K562 (cell line): ENCODE results near the gene TAS2R41. TPM values are rescaled to one million over a fixed set of nuclear protein-coding genes. Genes with fewer than 3 reads are reported as not detected.
A peak's percentile ranks its signal among the peaks of the same experiment; 100 is the strongest.

Source experiments
- ETV1 ChIP-seq: fragments of 450-650 bp; conservative IDR thresholded peaks from 2 replicates; pipeline ENCODE4 v1.6.1; 2016; ENCODE audit warnings: missing genetic modification characterization, control low read depth, low read depth, missing compliant biosample characterization
- EZH2 ChIP-seq: IDR thresholded peaks from 2 replicates; pipeline ENCODE4 v1.6.1; 2012; ENCODE audit warnings: low read depth, mild to moderate bottlenecking, inconsistent platforms, low read length, borderline replicate concordance
- HDAC2 ChIP-seq: fragments of 450-650 bp; IDR thresholded peaks from 2 replicates; pipeline ENCODE4 v1.6.1; 2016; ENCODE audit warnings: mild to moderate bottlenecking
- ID3 ChIP-seq, 2 experiments: fragments of 250-450 bp in 1 of 2; fragments of 450-650 bp in 1 of 2; sonication (Bioruptor Pico) in 1 of 2; IDR thresholded peaks; 2 replicates each; pipeline versions ENCODE4 v1.6.1 to v1.8.0; 2016 to 2021; ENCODE audit warnings: mild to moderate bottlenecking in 2 of 2, moderate library complexity in 2 of 2, missing compliant biosample characterization in 1 of 2, missing genetic modification characterization in 1 of 2
- KDM4B ChIP-seq, 2 experiments: fragments of 450-650 bp in 1 of 2; sonication (generic) in 1 of 2; IDR thresholded peaks; 2 replicates each; pipeline ENCODE4 v1.6.1; 2016 to 2017; ENCODE audit warnings: borderline replicate concordance in 2 of 2, antibody characterized with exemption in 1 of 2, low read depth in 1 of 2, mild to moderate bottlenecking in 1 of 2
- MTA2 ChIP-seq: fragments of 450-650 bp; IDR thresholded peaks from 2 replicates; pipeline ENCODE4 v1.6.1; 2016; ENCODE audit warnings: low read depth
- ZNF318 ChIP-seq, 2 experiments: fragments of 450-650 bp; IDR thresholded peaks; 2 replicates each; pipeline ENCODE4 v1.6.1; 2016; ENCODE audit warnings: mild to moderate bottlenecking in 2 of 2, borderline replicate concordance in 1 of 2, low read depth in 1 of 2, moderate library complexity in 1 of 2
- ZNF407 ChIP-seq: fragments of 450-650 bp; IDR thresholded peaks from 2 replicates; pipeline ENCODE4 v1.6.1; 2016; ENCODE audit warnings: low read depth
- polyA plus RNA-seq, 8 experiments: library from polyadenylated mRNA; depleted of rRNA in 4 of 8; stranded (reverse) in 5 of 8; unstranded in 3 of 8; fragments of >200 nt; fragmentation: Nextera tagmentation in 2 of 8; fragmentation: Illumina TruSeq in 1 of 8; extraction: Ambion mirVana in 2 of 8; extraction: Trizol in 1 of 8; gene quantifications; 2 replicates each; pipeline versions ENCODE4 v1.2.1 to v1.2.3, GENCODE V29; 2011 to 2014; ENCODE audit warnings: inconsistent platforms in 1 of 8, missing spikeins in 1 of 8
- total RNA-seq, 7 experiments: library from RNA; depleted of rRNA in 6 of 7; stranded (reverse); fragments of >200 nt in 6 of 7; fragmentation: Illumina TruSeq in 2 of 7; extraction: Trizol in 2 of 7; gene quantifications; 2 replicates each; pipeline versions ENCODE4 v1.2.1 to v1.2.3, GENCODE V29; 2011 to 2021; ENCODE audit warnings: low replicate concordance in 1 of 7

Gene TAS2R41
- total and polyA plus RNA-seq, 9 of the 15 experiments (the other 6 are each of a cell fraction or from before 2014, with no cell fraction given): not detected

GRCh38 chr7:143492043-143492471 lies 14.4 kb downstream of the TAS2R41 start (continued):
- TF ChIP-seq ZNF318 (IDR thresholded peaks at IDR 0.05; ENCODE audit: borderline replicate concordance in 1 of 2, low read depth in 1 of 2) (0 out of 4 replicates have a peak, but pooled peaks of 1 of the 2 experiments have one; percentile 25), ZNF407 (no peak), HDAC2 (0 out of 2 replicates have a peak, but pooled peaks have one; percentile 60), ID3 (CRISPR knock-in tag; IDR thresholded peaks at IDR 0.05) (no peak), ID3 (tag; IDR thresholded peaks at IDR 0.05) (no peak), EZH2 (no peak), KDM4B (IDR thresholded peaks at IDR 0.05; ENCODE audit: borderline replicate concordance in 2 of 2, low read depth in 1 of 2) (no peak), MTA2 (peak; percentile 56), ETV1 (tag) (0 out of 2 replicates have a peak, but pooled peaks have one; percentile 44)
